ENCODE results near the gene MYT1. TPM values are rescaled to one million over a fixed set of nuclear protein-coding genes. Genes with fewer than 3 reads are reported as not detected.
A peak's percentile ranks its signal among the peaks of the same experiment; 100 is the strongest.

MYT1 gene
- total RNA-seq, 2 donors from 2014 or later: 0.99 TPM; not detected in 1

GRCh38 chr20:64254571-64255360 lies 90.5 kb downstream of the MYT1 start:
- no peaks in the 10 kb centered on the region for H3K36me3 ChIP-seq (replicated peaks in 1 of 2; ENCODE audit: insufficient read depth in 1 of 2, low read depth in 2 of 2)
- no peak for TF ChIP-seq POLR2A (IDR thresholded peaks at IDR 0.05)
- TF ChIP-seq, protein P1, sequence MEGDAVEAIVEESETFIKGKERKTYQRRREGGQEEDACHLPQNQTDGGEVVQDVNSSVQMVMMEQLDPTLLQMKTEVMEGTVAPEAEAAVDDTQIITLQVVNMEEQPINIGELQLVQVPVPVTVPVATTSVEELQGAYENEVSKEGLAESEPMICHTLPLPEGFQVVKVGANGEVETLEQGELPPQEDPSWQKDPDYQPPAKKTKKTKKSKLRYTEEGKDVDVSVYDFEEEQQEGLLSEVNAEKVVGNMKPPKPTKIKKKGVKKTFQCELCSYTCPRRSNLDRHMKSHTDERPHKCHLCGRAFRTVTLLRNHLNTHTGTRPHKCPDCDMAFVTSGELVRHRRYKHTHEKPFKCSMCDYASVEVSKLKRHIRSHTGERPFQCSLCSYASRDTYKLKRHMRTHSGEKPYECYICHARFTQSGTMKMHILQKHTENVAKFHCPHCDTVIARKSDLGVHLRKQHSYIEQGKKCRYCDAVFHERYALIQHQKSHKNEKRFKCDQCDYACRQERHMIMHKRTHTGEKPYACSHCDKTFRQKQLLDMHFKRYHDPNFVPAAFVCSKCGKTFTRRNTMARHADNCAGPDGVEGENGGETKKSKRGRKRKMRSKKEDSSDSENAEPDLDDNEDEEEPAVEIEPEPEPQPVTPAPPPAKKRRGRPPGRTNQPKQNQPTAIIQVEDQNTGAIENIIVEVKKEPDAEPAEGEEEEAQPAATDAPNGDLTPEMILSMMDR (IDR thresholded peaks at IDR 0.05): no peak
- DNase-seq (no peak), ATAC-seq (no peak)
- peak overlapping the region; percentile 55 to 86 (median 76) for H3K27ac ChIP-seq
- WGBS, 2 donors: 74 to 75% methylated on average over 19 to 28 of the region's 28 CpGs
- intact Hi-C loops (cut with DNase I): no loop called here
- peaks cover 28% of the 10 kb centered on the region for H3K4me1 ChIP-seq
- H3K9me3 ChIP-seq: no peaks in the 10 kb centered on the region
- H3K4me3 ChIP-seq: peak overlapping the region in 1 of 2 donors; percentile 68
- no peaks in the 10 kb centered on the region for H3K27me3 ChIP-seq

GRCh38 chr20:64255361-64256281 lies 91.4 kb downstream of the MYT1 start, which contains the start of gene PCMTD2:
TSS of gene PCMTD2 (plus strand) at chr20:64255748. CDS start at chr20:64259966, 4,218 bp downstream.
- peak within 1 kb of the TSS; percentile 68 to 71 for H3K4me3 ChIP-seq
- intact Hi-C loops (cut with DNase I): no loop called here
- DNase-seq (peak; percentile 82 to 84 (median 83)), ATAC-seq (peak; percentile 95)
- H3K4me1 ChIP-seq: peaks cover 37% of the 10 kb centered on the region
- peak within 1 kb of the TSS; percentile 55 to 86 (median 76) for H3K27ac ChIP-seq
- no peaks in the 10 kb centered on the region for H3K27me3 ChIP-seq
- H3K36me3 ChIP-seq (replicated peaks in 1 of 2; ENCODE audit: insufficient read depth in 1 of 2, low read depth in 2 of 2): no peaks in the 10 kb centered on the region
- 0% methylated on average over 6 to 79 of the region's 96 CpGs for WGBS, 2 donors
- H3K9me3 ChIP-seq: no peaks in the 10 kb centered on the region
- TF ChIP-seq, protein P1 (IDR thresholded peaks at IDR 0.05): peak in 1 of 7 experiments; percentile 9
- peak; percentile 37 to 55 (median 46) for TF ChIP-seq POLR2A (IDR thresholded peaks at IDR 0.05)

DNA sequence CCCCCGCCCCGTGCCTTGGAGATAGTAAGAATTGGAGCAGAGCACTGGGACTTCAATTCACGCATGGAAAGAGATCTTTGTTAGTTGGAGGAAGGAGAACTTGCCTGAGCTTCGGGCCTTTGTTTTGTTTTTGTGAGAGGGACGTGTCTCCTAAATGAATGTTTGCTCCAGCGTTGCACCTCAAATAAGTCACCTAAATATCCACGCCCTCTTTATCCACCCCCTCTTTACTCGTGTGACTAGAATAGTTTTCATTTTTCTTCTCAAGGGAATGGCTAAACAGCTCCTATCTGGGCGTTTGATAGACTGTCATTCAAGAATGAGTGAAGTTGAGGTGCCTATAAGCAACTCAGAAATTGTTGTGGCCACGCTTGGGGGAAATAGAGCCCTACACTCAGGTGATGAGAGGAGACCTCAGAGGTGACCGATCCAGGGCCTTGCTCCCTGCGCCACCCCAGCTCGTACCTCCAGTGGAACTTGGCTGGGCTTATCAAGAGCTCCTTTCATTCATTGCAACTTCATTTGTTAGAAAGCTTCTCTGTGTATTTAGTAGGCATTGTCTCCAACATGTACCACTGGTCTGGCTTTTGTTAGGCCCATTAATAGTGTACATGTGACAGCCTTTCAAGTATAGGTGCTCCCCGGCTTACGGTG lies 92.2 kb downstream of the MYT1 start:
- WGBS, 2 donors: 15 to 16% methylated on average over 14 to 15 of the region's 15 CpGs
- peak overlapping the region in 3 of 4 donors; percentile 73 to 86 (median 80) for H3K27ac ChIP-seq

GRCh38 chr20:64257107-64257757 lies 93.0 kb downstream of the MYT1 start:
- intact Hi-C loops (cut with DNase I): no loop called here
- ATAC-seq: no peak
- Histone ChIP-seq H3K27ac (no peak overlapping the region), H3K27me3 (no peaks in the 10 kb centered on the region), H3K36me3 (replicated peaks in 1 of 2; ENCODE audit: insufficient read depth in 1 of 2, low read depth in 2 of 2) (no peaks in the 10 kb centered on the region), H3K4me3 (no peak overlapping the region), H3K9me3 (no peaks in the 10 kb centered on the region), H3K4me1 (peaks cover 40% of the 10 kb centered on the region)
- TF ChIP-seq, protein P1 (IDR thresholded peaks at IDR 0.05): no peak
- no peak for TF ChIP-seq POLR2A (IDR thresholded peaks at IDR 0.05)
- WGBS, 2 donors: 71 to 76% methylated on average over 13 of the region's 13 CpGs
- DNase-seq: no peak

More for the DNA sequence above, 92.2 kb downstream of the MYT1 start:
- Histone ChIP-seq H3K9me3 (no peaks in the 10 kb centered on the region), H3K4me1 (peaks cover 40% of the 10 kb centered on the region), H3K4me3 (peak overlapping the region; percentile 68 to 71), H3K36me3 (replicated peaks in 1 of 2; ENCODE audit: insufficient read depth in 1 of 2, low read depth in 2 of 2) (no peaks in the 10 kb centered on the region), H3K27me3 (no peaks in the 10 kb centered on the region)
- intact Hi-C loops (cut with DNase I): no loop called here
- DNase-seq (no peak), ATAC-seq (no peak)
- no peak for TF ChIP-seq POLR2A (IDR thresholded peaks at IDR 0.05)
- TF ChIP-seq, protein P1 (IDR thresholded peaks at IDR 0.05): no peak
